ENCODE data around the gene HS3ST6.

DNA sequence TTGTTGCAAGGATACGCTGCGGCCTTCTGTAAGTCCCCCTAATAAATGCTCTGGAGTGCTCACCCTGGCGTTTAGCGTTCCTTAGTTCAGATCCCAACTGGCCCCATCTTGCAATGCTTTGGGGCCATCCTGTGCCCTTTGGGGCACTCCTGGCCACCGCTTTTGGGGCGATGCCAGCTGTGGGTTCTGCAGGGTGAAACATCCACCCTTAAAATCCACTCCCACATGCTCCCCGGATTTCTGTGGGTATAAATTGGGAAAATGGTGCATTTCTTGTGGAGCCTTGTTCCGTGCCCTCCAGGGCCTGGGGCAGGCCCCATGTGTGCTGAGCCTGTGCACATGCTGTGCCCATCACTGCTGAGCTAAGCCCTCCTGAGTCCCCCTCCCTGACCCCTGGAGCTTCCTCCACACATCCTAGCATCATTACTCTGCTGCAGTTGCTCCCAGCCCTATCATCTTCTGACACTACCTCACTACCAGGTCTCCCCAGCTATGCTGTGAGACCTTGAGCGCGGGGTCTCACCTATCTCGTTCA is 18.8 kb upstream of the HS3ST6 start:
- TF ChIP-seq, protein P1, sequence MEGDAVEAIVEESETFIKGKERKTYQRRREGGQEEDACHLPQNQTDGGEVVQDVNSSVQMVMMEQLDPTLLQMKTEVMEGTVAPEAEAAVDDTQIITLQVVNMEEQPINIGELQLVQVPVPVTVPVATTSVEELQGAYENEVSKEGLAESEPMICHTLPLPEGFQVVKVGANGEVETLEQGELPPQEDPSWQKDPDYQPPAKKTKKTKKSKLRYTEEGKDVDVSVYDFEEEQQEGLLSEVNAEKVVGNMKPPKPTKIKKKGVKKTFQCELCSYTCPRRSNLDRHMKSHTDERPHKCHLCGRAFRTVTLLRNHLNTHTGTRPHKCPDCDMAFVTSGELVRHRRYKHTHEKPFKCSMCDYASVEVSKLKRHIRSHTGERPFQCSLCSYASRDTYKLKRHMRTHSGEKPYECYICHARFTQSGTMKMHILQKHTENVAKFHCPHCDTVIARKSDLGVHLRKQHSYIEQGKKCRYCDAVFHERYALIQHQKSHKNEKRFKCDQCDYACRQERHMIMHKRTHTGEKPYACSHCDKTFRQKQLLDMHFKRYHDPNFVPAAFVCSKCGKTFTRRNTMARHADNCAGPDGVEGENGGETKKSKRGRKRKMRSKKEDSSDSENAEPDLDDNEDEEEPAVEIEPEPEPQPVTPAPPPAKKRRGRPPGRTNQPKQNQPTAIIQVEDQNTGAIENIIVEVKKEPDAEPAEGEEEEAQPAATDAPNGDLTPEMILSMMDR (IDR thresholded peaks at IDR 0.05; ENCODE audit: extremely low read depth in 1 of 2, insufficient read depth in 1 of 2, low read depth in 1 of 2, low read length in 2 of 2): no peak
- TF ChIP-seq EZH2 (IDR thresholded peaks at IDR 0.05; ENCODE audit: borderline replicate concordance, low read depth, low read length, severe bottlenecking): no peak
- no peak for TF ChIP-seq POLR2AphosphoS5 (IDR thresholded peaks at IDR 0.05; ENCODE audit: insufficient read depth, low read depth, low read length)
- TF ChIP-seq, protein P2, sequence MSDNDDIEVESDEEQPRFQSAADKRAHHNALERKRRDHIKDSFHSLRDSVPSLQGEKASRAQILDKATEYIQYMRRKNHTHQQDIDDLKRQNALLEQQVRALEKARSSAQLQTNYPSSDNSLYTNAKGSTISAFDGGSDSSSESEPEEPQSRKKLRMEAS (IDR thresholded peaks at IDR 0.05; ENCODE audit: insufficient read depth, insufficient read length): no peak
- TF ChIP-seq POLR2A (IDR thresholded peaks at IDR 0.05; ENCODE audit: low read depth, low read length): no peak
